ENCODE measurements around the gene KRT78.

DNA sequence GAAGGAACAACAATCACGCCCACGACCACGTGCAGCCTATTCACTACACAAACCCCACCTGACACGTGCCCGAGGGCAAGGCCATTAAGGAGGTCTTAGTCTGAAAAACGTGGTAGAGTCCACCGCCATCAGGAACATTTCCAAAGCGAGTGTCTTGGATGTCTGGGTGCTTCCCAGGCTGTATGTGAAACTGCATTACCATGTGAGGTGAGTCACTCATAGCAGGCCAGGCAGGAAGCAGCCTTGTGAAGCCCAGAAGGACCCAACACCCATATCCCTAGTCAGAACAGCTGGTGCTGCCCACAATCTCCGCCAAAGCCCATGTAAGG lies 11.4 kb downstream of the KRT78 start:
- no peak for TF ChIP-seq MYBL2 (CRISPR knock-in tag; IDR thresholded peaks at IDR 0.05)
- TF ChIP-seq, protein P1, sequence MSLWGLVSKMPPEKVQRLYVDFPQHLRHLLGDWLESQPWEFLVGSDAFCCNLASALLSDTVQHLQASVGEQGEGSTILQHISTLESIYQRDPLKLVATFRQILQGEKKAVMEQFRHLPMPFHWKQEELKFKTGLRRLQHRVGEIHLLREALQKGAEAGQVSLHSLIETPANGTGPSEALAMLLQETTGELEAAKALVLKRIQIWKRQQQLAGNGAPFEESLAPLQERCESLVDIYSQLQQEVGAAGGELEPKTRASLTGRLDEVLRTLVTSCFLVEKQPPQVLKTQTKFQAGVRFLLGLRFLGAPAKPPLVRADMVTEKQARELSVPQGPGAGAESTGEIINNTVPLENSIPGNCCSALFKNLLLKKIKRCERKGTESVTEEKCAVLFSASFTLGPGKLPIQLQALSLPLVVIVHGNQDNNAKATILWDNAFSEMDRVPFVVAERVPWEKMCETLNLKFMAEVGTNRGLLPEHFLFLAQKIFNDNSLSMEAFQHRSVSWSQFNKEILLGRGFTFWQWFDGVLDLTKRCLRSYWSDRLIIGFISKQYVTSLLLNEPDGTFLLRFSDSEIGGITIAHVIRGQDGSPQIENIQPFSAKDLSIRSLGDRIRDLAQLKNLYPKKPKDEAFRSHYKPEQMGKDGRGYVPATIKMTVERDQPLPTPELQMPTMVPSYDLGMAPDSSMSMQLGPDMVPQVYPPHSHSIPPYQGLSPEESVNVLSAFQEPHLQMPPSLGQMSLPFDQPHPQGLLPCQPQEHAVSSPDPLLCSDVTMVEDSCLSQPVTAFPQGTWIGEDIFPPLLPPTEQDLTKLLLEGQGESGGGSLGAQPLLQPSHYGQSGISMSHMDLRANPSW (CRISPR knock-in tag; conservative IDR thresholded peaks at IDR 0.05; ENCODE audit: low read depth) = no peak
- TF ChIP-seq, protein P2, sequence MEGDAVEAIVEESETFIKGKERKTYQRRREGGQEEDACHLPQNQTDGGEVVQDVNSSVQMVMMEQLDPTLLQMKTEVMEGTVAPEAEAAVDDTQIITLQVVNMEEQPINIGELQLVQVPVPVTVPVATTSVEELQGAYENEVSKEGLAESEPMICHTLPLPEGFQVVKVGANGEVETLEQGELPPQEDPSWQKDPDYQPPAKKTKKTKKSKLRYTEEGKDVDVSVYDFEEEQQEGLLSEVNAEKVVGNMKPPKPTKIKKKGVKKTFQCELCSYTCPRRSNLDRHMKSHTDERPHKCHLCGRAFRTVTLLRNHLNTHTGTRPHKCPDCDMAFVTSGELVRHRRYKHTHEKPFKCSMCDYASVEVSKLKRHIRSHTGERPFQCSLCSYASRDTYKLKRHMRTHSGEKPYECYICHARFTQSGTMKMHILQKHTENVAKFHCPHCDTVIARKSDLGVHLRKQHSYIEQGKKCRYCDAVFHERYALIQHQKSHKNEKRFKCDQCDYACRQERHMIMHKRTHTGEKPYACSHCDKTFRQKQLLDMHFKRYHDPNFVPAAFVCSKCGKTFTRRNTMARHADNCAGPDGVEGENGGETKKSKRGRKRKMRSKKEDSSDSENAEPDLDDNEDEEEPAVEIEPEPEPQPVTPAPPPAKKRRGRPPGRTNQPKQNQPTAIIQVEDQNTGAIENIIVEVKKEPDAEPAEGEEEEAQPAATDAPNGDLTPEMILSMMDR (IDR thresholded peaks at IDR 0.05) = no peak

Data from WTC11 (cell line).